Liver (tissue), 3 donors: ENCODE data around the gene ADORA2B.

ENCODE experiments used
- CTCF ChIP-seq: fragments of 150-350 bp; IDR thresholded peaks from 2 replicates; pipeline ENCODE4 v1.5.1; 2017; ENCODE audit warnings: improper control_type of control experiment, low read depth, low read length; ENCODE audit not compliant: missing input control
- EGR1 ChIP-seq, 2 donors: IDR thresholded peaks; 2 replicates each; pipeline ENCODE4 v1.6.1; 2016 to 2018; ENCODE audit warnings: antibody characterized with exemption in 2 of 2, low read depth in 2 of 2
- FOXA1 ChIP-seq: IDR thresholded peaks from 2 replicates; pipeline ENCODE4 v1.6.1; 2016; ENCODE audit warnings: antibody characterized with exemption
- NR2F2 ChIP-seq: IDR thresholded peaks from 2 replicates; pipeline ENCODE4 v1.6.1; 2016; ENCODE audit warnings: antibody characterized with exemption
- RAD21 ChIP-seq, 2 donors: IDR thresholded peaks; 2 replicates each; pipeline ENCODE4 v1.6.1; 2016; ENCODE audit warnings: antibody characterized with exemption in 2 of 2, mild to moderate bottlenecking in 2 of 2
- REST ChIP-seq: IDR thresholded peaks from 2 replicates; pipeline ENCODE4 v1.6.1; 2016; ENCODE audit warnings: antibody characterized with exemption, mild to moderate bottlenecking
- TAF1 ChIP-seq: conservative IDR thresholded peaks from 2 replicates; pipeline ENCODE4 v1.6.1; 2016; ENCODE audit warnings: antibody characterized with exemption, mild to moderate bottlenecking
- donor health status: healthy.
- donor health status: healthy.

- TF ChIP-seq REST, result no peak
- no peak for TF ChIP-seq CTCF
- no peak for TF ChIP-seq EGR1 (IDR thresholded peaks at IDR 0.05; ENCODE audit: low read depth in 2 of 2)
- no peak for TF ChIP-seq TAF1
- no peak for TF ChIP-seq RAD21 (IDR thresholded peaks at IDR 0.05)
- TF ChIP-seq FOXA1, result no peak
- TF ChIP-seq NR2F2, result no peak
These were observed 27.6 kb downstream of the ADORA2B start for GRCh38 chr17:15972497-15972951.
